Measurements from ENCODE around the gene IFNA13.

Gene IFNA13

DNA sequence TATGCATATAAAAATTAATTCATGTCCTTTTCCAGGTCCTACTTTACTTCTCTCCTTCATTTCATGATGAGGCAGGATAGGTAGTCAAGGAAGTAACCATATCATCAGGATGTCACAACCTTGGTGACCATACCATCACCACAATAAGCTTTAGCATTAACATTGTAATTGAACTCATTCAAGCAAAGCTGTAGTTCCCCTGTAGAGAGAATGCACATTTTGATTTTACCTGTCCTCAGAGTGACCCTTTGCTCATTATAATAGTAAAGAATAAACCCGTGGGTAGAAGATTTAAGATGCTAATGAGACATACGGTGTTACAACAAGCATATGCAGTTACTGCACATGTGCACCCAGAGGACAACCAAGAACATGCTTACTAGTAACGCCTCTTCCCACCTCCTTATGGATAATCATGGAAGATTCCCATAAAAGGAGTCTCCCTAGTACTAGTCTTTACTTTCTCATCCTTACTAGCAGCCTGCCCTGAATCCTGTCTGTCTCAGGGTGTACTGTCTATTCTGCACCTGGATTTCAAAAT is 19.4 kb downstream of the IFNA13 start:
- DNase-seq, result no peak
- in situ Hi-C loops (cut with HindIII; ENCODE audit: low pct_ligation_motif_present, low sequenced_read_pairs), result no loop called here
- no peaks in the 10 kb centered on the region for H3K27me3 ChIP-seq (replicated peaks)
- no peak overlapping the region for H3K4me3 ChIP-seq (ENCODE audit: low read depth, low read length)
- H3K27ac ChIP-seq, result no peak overlapping the region
- TF ChIP-seq, protein P1, sequence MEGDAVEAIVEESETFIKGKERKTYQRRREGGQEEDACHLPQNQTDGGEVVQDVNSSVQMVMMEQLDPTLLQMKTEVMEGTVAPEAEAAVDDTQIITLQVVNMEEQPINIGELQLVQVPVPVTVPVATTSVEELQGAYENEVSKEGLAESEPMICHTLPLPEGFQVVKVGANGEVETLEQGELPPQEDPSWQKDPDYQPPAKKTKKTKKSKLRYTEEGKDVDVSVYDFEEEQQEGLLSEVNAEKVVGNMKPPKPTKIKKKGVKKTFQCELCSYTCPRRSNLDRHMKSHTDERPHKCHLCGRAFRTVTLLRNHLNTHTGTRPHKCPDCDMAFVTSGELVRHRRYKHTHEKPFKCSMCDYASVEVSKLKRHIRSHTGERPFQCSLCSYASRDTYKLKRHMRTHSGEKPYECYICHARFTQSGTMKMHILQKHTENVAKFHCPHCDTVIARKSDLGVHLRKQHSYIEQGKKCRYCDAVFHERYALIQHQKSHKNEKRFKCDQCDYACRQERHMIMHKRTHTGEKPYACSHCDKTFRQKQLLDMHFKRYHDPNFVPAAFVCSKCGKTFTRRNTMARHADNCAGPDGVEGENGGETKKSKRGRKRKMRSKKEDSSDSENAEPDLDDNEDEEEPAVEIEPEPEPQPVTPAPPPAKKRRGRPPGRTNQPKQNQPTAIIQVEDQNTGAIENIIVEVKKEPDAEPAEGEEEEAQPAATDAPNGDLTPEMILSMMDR (IDR thresholded peaks at IDR 0.05; ENCODE audit: low read depth, low read length, missing control alignments), result no peak
- H3K36me3 ChIP-seq (replicated peaks), result no peaks in the 10 kb centered on the region

DNA sequence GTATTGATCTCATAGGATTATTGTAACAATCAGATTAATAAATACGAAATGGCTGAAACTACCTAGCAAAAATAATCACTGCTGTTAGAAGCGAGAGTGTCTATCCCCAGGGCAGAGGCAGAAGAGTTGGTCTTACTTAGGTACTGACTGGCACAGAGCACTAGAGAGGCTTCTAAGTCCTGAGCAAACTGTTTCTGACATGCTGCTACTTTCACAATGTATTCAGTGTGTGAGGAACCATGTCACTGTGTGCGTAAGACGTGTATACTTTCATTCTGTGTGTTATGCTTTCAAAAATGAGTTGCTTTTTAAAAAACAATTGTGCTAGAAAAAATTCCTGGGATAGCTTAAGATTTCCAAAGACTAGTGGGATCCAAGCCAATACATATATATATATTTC is 27.1 kb downstream of the IFNA13 start:
- Histone ChIP-seq H3K4me3 (ENCODE audit: low read depth, low read length) (no peak overlapping the region), H3K36me3 (replicated peaks) (no peaks in the 10 kb centered on the region), H3K27ac (no peak overlapping the region), H3K27me3 (replicated peaks) (no peaks in the 10 kb centered on the region)
- no peak for DNase-seq
- TF ChIP-seq, protein P1 (IDR thresholded peaks at IDR 0.05; ENCODE audit: low read depth, low read length, missing control alignments), result no peak
- in situ Hi-C loops (cut with HindIII; ENCODE audit: low pct_ligation_motif_present, low sequenced_read_pairs), result no loop called here

DNA sequence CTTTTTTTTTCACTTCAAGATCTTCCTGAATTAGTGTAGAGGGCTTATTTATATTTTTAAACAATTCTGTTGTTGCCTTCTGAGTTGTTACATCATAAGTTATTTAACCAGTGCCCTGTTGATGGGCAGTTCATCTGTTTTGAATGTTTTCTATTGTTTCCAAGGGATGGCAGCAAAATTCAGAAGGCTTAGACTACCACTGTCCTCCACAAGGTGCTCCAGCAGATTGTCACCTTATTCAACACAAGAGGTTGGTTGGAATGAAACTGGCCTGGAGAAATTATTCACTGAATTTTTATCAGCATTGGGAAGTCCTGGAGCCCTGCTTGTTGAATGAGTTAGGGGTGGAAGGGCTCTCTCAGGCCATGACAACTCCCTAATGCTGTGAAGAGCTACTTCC is 31.4 kb downstream of the IFNA13 start:
- no peak overlapping the region for H3K27ac ChIP-seq
- no peak overlapping the region for H3K4me3 ChIP-seq (ENCODE audit: low read depth, low read length)
- no peaks in the 10 kb centered on the region for H3K36me3 ChIP-seq (replicated peaks)
- no peak for DNase-seq
- H3K27me3 ChIP-seq (replicated peaks), result no peaks in the 10 kb centered on the region
- TF ChIP-seq, protein P1 (IDR thresholded peaks at IDR 0.05; ENCODE audit: low read depth, low read length, missing control alignments), result no peak
- in situ Hi-C loops (cut with HindIII; ENCODE audit: low pct_ligation_motif_present, low sequenced_read_pairs), result no loop called here

DNA sequence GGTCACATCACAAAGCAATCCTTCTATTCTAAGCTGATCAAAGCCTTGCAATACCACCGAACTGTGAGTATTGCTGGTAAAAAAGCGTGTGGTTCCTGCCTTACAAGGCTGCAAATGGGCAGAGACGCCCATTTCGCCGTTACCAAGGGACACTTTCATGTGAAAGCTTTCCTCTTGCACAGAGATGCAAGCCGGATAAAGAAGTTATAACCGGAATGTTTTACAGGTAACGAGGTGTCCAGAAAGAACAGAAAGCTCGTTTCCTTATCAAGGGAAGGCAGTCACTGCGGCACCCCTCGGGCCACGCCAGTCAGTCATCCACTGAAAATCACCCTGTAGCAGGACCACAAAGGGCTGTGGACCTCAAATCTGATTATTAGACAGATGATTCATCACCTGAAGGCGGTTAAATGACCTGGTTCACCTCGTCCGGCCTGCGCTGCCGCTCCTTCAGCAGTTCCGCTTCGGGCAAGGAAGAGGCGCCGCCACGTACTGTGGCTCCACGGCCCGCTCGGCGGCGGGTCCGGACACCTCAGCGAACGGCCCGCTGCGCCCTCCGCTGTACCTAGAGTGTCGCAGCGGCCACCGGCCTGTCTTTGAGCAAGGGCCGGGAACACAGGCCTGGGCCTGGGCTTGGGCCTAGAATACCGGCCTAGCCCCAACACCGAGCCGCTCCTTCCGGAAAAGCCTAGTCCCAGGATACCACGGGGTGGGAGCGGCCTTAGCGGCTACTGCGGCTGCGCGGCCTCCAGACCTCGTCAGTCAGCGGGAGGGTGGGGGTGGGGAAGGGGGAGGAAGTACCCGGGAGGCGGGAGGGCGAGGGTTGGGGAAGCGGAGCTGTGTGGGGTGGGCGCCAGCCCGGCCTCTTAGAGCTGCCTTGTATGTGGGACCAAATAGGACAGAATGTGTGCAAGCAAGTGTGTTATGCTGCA is 32.9 kb downstream of the IFNA13 start, which contains the start of gene KLHL9:
Gene KLHL9, minus strand, starts transcription at position 704 of the 932 bp plus-strand sequence. Its CDS starts 545 bp downstream, at position 159.
- H3K27ac ChIP-seq, result peak within 1 kb of the TSS; percentile 90
- in situ Hi-C loops (cut with HindIII; ENCODE audit: low pct_ligation_motif_present, low sequenced_read_pairs), result no loop called here
- peak; percentile 87 for DNase-seq
- H3K36me3 ChIP-seq (replicated peaks), result no peaks in the 10 kb centered on the region
- H3K4me3 ChIP-seq (ENCODE audit: low read depth, low read length), result peak within 1 kb of the TSS; percentile 75
- H3K27me3 ChIP-seq (replicated peaks), result no peaks in the 10 kb centered on the region
- TF ChIP-seq, protein P1 (IDR thresholded peaks at IDR 0.05; ENCODE audit: low read depth, low read length, missing control alignments), result no peak

DNA sequence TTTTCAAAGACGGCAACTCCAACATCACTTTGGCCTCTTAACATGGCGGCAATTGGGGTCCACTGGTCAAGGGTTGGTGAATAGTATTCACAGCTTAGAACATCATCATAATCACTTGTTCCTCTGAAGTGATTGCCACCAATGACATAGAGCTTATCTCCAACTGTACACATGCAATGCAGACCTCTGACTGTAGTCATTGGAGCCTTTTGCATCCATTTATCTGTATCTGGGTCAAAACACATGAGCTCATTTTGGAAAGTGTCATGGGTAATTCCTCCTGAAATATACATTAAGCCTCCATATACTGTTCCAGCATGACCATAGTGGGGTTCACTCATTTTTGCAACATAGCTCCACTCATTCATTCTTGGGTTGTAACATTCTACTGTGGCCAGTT is 34.6 kb downstream of the IFNA13 start:
- no peak overlapping the region for H3K4me3 ChIP-seq (ENCODE audit: low read depth, low read length)
- in situ Hi-C loops (cut with HindIII; ENCODE audit: low pct_ligation_motif_present, low sequenced_read_pairs), result no loop called here
- H3K27ac ChIP-seq, result no peak overlapping the region
- H3K27me3 ChIP-seq (replicated peaks), result no peaks in the 10 kb centered on the region
- no peak for DNase-seq
- no peaks in the 10 kb centered on the region for H3K36me3 ChIP-seq (replicated peaks)
- TF ChIP-seq, protein P1 (IDR thresholded peaks at IDR 0.05; ENCODE audit: low read depth, low read length, missing control alignments), result no peak

Data from brain microvascular endothelial cell (primary cell).